Testis (tissue), 3 donors: ENCODE results near the gene INTS7. TPM values are rescaled to one million over a fixed set of nuclear protein-coding genes. Genes with fewer than 3 reads are reported as not detected.

Source experiments
- DNase-seq: peaks from one replicate; pipeline ENCODE4 v3.0.0-alpha.2; 2019
- H3K27ac ChIP-seq, 2 donors: fragments of 200-600 bp; sonication (generic); one replicate each; pipeline ENCODE4 v1.5.1; 2019
- H3K27me3 ChIP-seq: fragments of 200-600 bp; sonication (generic); one replicate; pipeline ENCODE4 v1.5.1; 2019
- H3K36me3 ChIP-seq: fragments of 200-600 bp; sonication (generic); one replicate; pipeline ENCODE4 v1.5.1; 2017; ENCODE audit warnings: low read depth; ENCODE audit errors: missing control alignments
- H3K4me1 ChIP-seq: fragments of 200-600 bp; sonication (generic); one replicate; pipeline ENCODE4 v1.5.1; 2019
- H3K4me3 ChIP-seq, 2 donors: fragments of 200-600 bp; sonication (generic); one replicate each; pipeline ENCODE4 v1.5.1; 2017 to 2019
- H3K9me3 ChIP-seq: fragments of 200-600 bp; sonication (generic); one replicate; pipeline ENCODE4 v1.5.1; 2017
- POLR2A ChIP-seq: fragments of 450-650 bp; IDR thresholded peaks from one replicate; pipeline ENCODE4 v1.6.1; 2017; ENCODE audit warnings: antibody characterized with exemption, mild to moderate bottlenecking, moderate library complexity
- WGBS, 2 donors: methylation state at CpG; one replicate each; pipeline ENCODE4 v1.1.5; 2018; 5-methylcytosine and 5-hydroxymethylcytosine counted together
- intact Hi-C: fragments of 100-400 bp; cut with DNase I; formaldehyde crosslinking; loops from one replicate; pipeline ENCODE4 v1.15.1; 2023; ENCODE audit warnings: low total_unique reads
- polyA plus RNA-seq: library from polyadenylated mRNA; stranded (reverse); fragments of 350-450 nt; fragmentation: Illumina TruSeq; extraction: RNeasy Lipid Tissue Mini Kit (QIAGEN cat#74804); gene quantifications from one replicate; pipeline ENCODE4 v1.2.3, GENCODE V29; 2014; ENCODE audit warnings: low read depth, low replicate concordance; ENCODE audit not compliant: insufficient read depth
- total RNA-seq, 2 donors: library from RNA; depleted of rRNA; stranded (reverse); fragments of >200 nt; gene quantifications; one replicate each; pipeline ENCODE4 v1.2.3, GENCODE V29; 2016
- TF ChIP-seq, protein P1 (sequence below), 3 experiments: fragments of 450-650 bp in 2 of 3; fragments of 200-600 bp in 1 of 3; sonication (generic) in 1 of 3; IDR thresholded peaks; one replicate each; pipeline ENCODE4 v1.5.1; 2016 to 2019; ENCODE audit warnings: antibody characterized with exemption in 3 of 3, mild to moderate bottlenecking in 2 of 3, moderate library complexity in 1 of 3

The INTS7 gene
- total and polyA plus RNA-seq, 3 donors from 2014 or later = 29.9 to 51.1 (median 35.6) TPM

- Histone ChIP-seq H3K27me3 (no peaks in the 10 kb centered on the region), H3K27ac (no peak overlapping the region), H3K9me3 (no peaks in the 10 kb centered on the region), H3K4me1 (no peaks in the 10 kb centered on the region), H3K36me3 (no peaks in the 10 kb centered on the region), H3K4me3 (no peak overlapping the region)
- 84 to 91% methylated on average over 1 of the region's 1 CpG for WGBS, 2 donors
- DNase-seq = no peak
- TF ChIP-seq, protein P1, sequence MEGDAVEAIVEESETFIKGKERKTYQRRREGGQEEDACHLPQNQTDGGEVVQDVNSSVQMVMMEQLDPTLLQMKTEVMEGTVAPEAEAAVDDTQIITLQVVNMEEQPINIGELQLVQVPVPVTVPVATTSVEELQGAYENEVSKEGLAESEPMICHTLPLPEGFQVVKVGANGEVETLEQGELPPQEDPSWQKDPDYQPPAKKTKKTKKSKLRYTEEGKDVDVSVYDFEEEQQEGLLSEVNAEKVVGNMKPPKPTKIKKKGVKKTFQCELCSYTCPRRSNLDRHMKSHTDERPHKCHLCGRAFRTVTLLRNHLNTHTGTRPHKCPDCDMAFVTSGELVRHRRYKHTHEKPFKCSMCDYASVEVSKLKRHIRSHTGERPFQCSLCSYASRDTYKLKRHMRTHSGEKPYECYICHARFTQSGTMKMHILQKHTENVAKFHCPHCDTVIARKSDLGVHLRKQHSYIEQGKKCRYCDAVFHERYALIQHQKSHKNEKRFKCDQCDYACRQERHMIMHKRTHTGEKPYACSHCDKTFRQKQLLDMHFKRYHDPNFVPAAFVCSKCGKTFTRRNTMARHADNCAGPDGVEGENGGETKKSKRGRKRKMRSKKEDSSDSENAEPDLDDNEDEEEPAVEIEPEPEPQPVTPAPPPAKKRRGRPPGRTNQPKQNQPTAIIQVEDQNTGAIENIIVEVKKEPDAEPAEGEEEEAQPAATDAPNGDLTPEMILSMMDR (IDR thresholded peaks at IDR 0.05) = no peak
- TF ChIP-seq POLR2A = no peak
- intact Hi-C loops = no loop called here
Observed at GRCh38 chr1:211912038-211912437, 123.3 kb downstream of the INTS7 start.

DNA sequence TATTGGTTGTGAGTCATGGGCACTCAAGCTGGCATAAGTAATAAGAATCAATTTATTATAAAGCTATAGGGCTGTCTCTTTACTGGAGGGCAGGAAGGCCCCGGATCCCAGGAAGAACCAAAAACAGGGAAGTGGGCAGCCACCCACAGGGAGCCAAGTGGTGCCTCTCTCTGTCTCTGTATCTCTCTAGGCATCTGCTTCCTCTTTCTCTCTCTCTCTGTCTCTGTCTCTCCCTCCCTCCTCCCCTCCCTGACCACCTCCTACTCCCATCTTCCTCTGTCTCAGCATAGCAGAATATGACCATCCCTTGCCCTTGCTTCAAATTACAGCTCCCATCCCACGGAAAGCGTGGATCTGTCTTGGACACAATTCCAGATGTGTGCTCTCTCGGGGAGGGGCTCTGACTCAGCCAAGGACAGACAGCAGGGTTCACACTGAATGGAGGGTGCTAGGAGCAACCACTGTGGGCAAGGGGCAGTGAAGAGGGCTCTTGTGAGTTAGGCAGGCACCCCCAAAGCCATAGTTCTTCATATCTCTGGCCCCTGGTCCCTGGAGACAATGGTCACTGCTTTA lies 124.4 kb downstream of the INTS7 start:
- intact Hi-C loops = no loop called here
- Histone ChIP-seq H3K9me3 (no peaks in the 10 kb centered on the region), H3K27me3 (no peaks in the 10 kb centered on the region), H3K27ac (no peak overlapping the region), H3K4me1 (no peaks in the 10 kb centered on the region), H3K36me3 (no peaks in the 10 kb centered on the region), H3K4me3 (no peak overlapping the region)
- no peak for DNase-seq
- 67 to 74% methylated on average over 4 of the region's 4 CpGs for WGBS, 2 donors
- TF ChIP-seq, protein P1 (IDR thresholded peaks at IDR 0.05) = no peak
- TF ChIP-seq POLR2A = no peak

DNA sequence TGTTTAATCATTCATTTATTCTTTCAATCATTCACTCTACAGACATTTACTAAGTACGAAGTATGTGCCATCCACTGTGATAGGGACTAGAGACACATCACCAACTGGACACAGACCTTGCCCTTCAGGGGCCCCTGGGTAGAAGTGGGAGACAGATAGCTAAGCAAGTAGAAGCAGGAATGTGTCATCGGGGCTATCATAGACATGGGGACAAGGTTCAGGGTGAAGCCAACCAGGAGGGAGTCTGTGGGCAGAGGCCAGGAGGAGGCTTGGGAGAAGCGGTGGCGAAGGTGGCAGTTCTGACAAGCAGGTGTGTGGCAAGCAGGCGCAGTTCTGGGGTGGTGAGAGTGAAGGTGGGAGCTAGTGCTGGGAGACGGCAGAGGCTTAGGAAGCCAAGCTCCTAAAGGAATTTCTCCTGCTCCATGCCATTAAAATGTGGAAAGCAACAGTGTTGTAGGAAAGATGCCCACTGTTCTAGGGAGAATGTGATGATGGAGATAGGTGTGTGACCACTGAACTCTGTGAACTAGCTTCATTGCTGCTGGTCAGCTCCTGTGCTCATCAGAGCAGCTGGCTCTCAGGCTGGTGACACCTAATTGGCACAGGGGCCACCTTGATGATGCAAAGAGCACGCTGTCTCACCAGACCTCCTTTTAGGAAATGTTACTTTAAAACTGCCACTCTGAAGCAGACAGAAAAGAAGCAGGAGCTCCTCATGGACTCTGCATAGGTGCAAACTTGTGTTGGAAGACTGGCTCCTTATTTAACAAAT lies 125.1 kb downstream of the INTS7 start:
- no peak for DNase-seq
- H3K4me1 ChIP-seq = no peaks in the 10 kb centered on the region
- no peak overlapping the region for H3K27ac ChIP-seq
- WGBS, 2 donors = 85 to 90% methylated on average over 7 of the region's 7 CpGs
- no peaks in the 10 kb centered on the region for H3K27me3 ChIP-seq
- no peak for TF ChIP-seq POLR2A
- TF ChIP-seq, protein P1 (IDR thresholded peaks at IDR 0.05) = no peak
- H3K36me3 ChIP-seq = no peaks in the 10 kb centered on the region
- no peak overlapping the region for H3K4me3 ChIP-seq
- intact Hi-C loops = no loop called here
- H3K9me3 ChIP-seq = no peaks in the 10 kb centered on the region

DNA sequence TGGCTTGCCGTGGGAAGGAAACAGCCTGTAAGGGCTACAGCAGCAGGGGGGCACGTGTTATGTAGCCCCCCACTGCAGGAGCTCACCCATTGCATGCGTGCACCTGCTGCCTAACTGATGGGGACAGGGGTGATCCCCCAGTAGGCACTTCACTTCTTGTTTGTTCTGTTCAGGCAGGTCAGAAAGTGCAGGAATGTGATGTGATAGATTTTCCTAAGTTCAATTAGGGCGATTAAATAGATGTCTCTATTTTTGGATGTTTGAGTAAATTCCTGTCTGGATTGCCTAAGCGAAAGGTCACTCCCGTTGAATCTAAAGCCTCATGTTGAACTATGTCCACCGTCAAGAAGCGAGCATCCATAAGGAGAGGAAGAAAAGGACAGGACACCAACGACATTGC lies 126.0 kb downstream of the INTS7 start:
- WGBS, 2 donors = 77 to 84% methylated on average over 9 of the region's 9 CpGs
- Histone ChIP-seq H3K27ac (no peak overlapping the region), H3K4me3 (no peak overlapping the region), H3K9me3 (no peaks in the 10 kb centered on the region), H3K4me1 (no peaks in the 10 kb centered on the region), H3K27me3 (no peaks in the 10 kb centered on the region), H3K36me3 (no peaks in the 10 kb centered on the region)
- TF ChIP-seq, protein P1 (IDR thresholded peaks at IDR 0.05) = no peak
- no peak for TF ChIP-seq POLR2A
- intact Hi-C loops = no loop called here
- DNase-seq = no peak

GRCh38 chr1:211908951-211909350 lies 126.4 kb downstream of the INTS7 start:
- Histone ChIP-seq H3K4me1 (no peaks in the 10 kb centered on the region), H3K4me3 (no peak overlapping the region), H3K27ac (no peak overlapping the region), H3K9me3 (no peaks in the 10 kb centered on the region), H3K36me3 (no peaks in the 10 kb centered on the region), H3K27me3 (no peaks in the 10 kb centered on the region)
- DNase-seq = no peak
- 87 to 94% methylated on average over 2 of the region's 2 CpGs for WGBS, 2 donors
- intact Hi-C loops = no loop called here
- TF ChIP-seq, protein P1 (IDR thresholded peaks at IDR 0.05) = no peak
- no peak for TF ChIP-seq POLR2A
